Peyer's patch (tissue), 4 donors: ENCODE data around the gene MYMK.

Experiments
- CTCF ChIP-seq, 6 experiments: fragments of 450-650 bp in 4 of 6; fragments of 200-600 bp in 2 of 6; sonication (generic) in 1 of 6; IDR thresholded peaks; one replicate each; pipeline ENCODE4 v1.5.1; 2017 to 2019; ENCODE audit warnings: antibody characterized with exemption in 6 of 6, mild to moderate bottlenecking in 3 of 6, moderate library complexity in 1 of 6
- POLR2A ChIP-seq, 2 donors: fragments of 450-650 bp; IDR thresholded peaks; one replicate each; pipeline ENCODE4 v1.5.1; 2017; ENCODE audit warnings: antibody characterized with exemption in 2 of 2, mild to moderate bottlenecking in 2 of 2, moderate library complexity in 2 of 2

- TF ChIP-seq CTCF (IDR thresholded peaks at IDR 0.05) (no peak), POLR2A (IDR thresholded peaks at IDR 0.05) (no peak)
Measured at GRCh38 chr9:133505186-133505830, 19.5 kb downstream of the MYMK start.
